CD4-positive, alpha-beta T cell (primary cell): ENCODE data around the gene TBC1D23. TPM values are rescaled to one million over a fixed set of nuclear protein-coding genes. Genes with fewer than 3 reads are reported as not detected.

Source experiments
- ATAC-seq: fragments of 200-7000 bp; cut with Tn5 transposase; one replicate; pipeline ENCODE4 v1.10.0; 2022; ENCODE audit warnings: mild to moderate bottlenecking; ENCODE audit not compliant: poor library complexity
- CTCF ChIA-PET: fragments of 350-600 bp; sonication (Branson Sonifier 250); formaldehyde crosslinking; loops from one replicate; lab custom pipeline; 2021; ENCODE audit warnings: antibody characterized with exemption, inconsistent platforms; lab: Charles Lee
- POLR2A ChIA-PET: fragments of 350-600 bp; sonication (Branson Sonifier 250); formaldehyde crosslinking; loops from one replicate; lab custom pipeline; 2021; ENCODE audit warnings: antibody characterized with exemption, inconsistent platforms; lab: Charles Lee
- DNase-seq, 14 experiments: peaks; one replicate each; pipeline ENCODE4 v3.0.0-alpha.2; 2013 to 2020; ENCODE audit warnings: mixed read lengths in 2 of 14
- H3K27ac ChIP-seq, 2 donors: one replicate each; pipeline versions ENCODE4 v1.5.1 to v1.7.0; 2013; ENCODE audit warnings: low read length in 2 of 2, low read depth in 1 of 2, mild to moderate bottlenecking in 1 of 2
- H3K27me3 ChIP-seq, 2 experiments: 1 replicate in 1 of 2; 2 replicates in 1 of 2; pipeline versions ENCODE4 v1.6.1 to v1.7.0; 2013; ENCODE audit warnings: low read length in 2 of 2, control low read depth in 1 of 2, mild to moderate bottlenecking in 1 of 2, moderate library complexity in 1 of 2; ENCODE audit not compliant: insufficient read depth in 2 of 2, control insufficient read depth in 1 of 2
- H3K36me3 ChIP-seq: one replicate; pipeline ENCODE4 v1.6.1; 2013; ENCODE audit warnings: low read length, control low read depth; ENCODE audit not compliant: insufficient read depth
- H3K4me1 ChIP-seq: one replicate; pipeline ENCODE4 v1.6.1; 2013; ENCODE audit warnings: low read length, control low read depth; ENCODE audit not compliant: insufficient read depth
- H3K4me3 ChIP-seq: one replicate; pipeline ENCODE4 v1.5.1; 2013; ENCODE audit warnings: mild to moderate bottlenecking, low read length, moderate library complexity
- H3K9me3 ChIP-seq, 2 experiments: 1 replicate in 1 of 2; 2 replicates in 1 of 2; pipeline versions ENCODE4 v1.6.1 to v1.7.0; 2013; ENCODE audit warnings: low read length in 2 of 2, mild to moderate bottlenecking in 2 of 2, control low read depth in 1 of 2, moderate library complexity in 1 of 2; ENCODE audit not compliant: control insufficient read depth in 1 of 2, insufficient read depth in 1 of 2
- H3K27ac Mint-ChIP-seq: one replicate; pipeline ENCODE4 v1.8.0; 2020; ENCODE audit warnings: mixed read lengths
- H3K27me3 Mint-ChIP-seq: one replicate; pipeline ENCODE4 v1.8.0; 2021; ENCODE audit warnings: mixed read lengths
- H3K36me3 Mint-ChIP-seq: one replicate; pipeline ENCODE4 v1.8.0; 2021; ENCODE audit warnings: low read depth, mixed read lengths
- H3K4me1 Mint-ChIP-seq: one replicate; pipeline ENCODE4 v1.8.0; 2021; ENCODE audit warnings: low read depth, mixed read lengths
- H3K4me3 Mint-ChIP-seq: one replicate; pipeline ENCODE4 v1.8.0; 2020; ENCODE audit warnings: mild to moderate bottlenecking, mixed read lengths
- H3K9me3 Mint-ChIP-seq: one replicate; pipeline ENCODE4 v1.8.0; 2020; ENCODE audit warnings: mixed read lengths
- CTCF ChIP-seq: fragments of 200-600 bp; IDR thresholded peaks from one replicate; pipeline ENCODE4 v1.8.0; 2022; ENCODE audit warnings: antibody characterized with exemption, mild to moderate bottlenecking
- intact Hi-C, 2 experiments: fragments of 100-400 bp; cut with DNase I in 1 of 2; cut with micrococcal nuclease in 1 of 2; formaldehyde crosslinking; loops; one replicate each; pipeline versions ENCODE4 v1.15.1 to v1.9.0; 2023 to 2025; cut with DNase I, micrococcal nuclease
- total RNA-seq, 174 experiments: library from RNA in 2 of 174; stranded (reverse) in 2 of 174; gene quantifications; one replicate each; pipeline ENCODE4 v1.2.3 and lab custom pipeline; 2021 to 2026

Gene TBC1D23
- total RNA-seq, 2 experiments from 2014 or later = 31.8 to 34.8 TPM

- DNase-seq (no peak), ATAC-seq (no peak)
- POLR2A ChIA-PET = interaction anchor here (0.6 kb wide), 1 partner anchor 674 kb away, joined by 3 read pairs; no protein-coding TSS in a partner anchor
- no peak overlapping the region for H3K4me3 Mint-ChIP-seq
- Histone ChIP-seq H3K36me3 (peaks cover 36% of the 10 kb centered on the region), H3K4me3 (no peak overlapping the region), H3K4me1 (no peaks in the 10 kb centered on the region), H3K9me3 (no peaks in the 10 kb centered on the region), H3K27me3 (no peaks in the 10 kb centered on the region), H3K27ac (no peak overlapping the region)
- peaks cover 53% of the 10 kb centered on the region for H3K36me3 Mint-ChIP-seq
- H3K4me1 Mint-ChIP-seq = no peaks in the 10 kb centered on the region
- H3K27me3 Mint-ChIP-seq = no peaks in the 10 kb centered on the region
- CTCF ChIA-PET = no interaction called here
- H3K9me3 Mint-ChIP-seq = no peaks in the 10 kb centered on the region
- no peak overlapping the region for H3K27ac Mint-ChIP-seq
- no peak for TF ChIP-seq CTCF
- intact Hi-C loops = loop anchor here in 1 of 2 experiments (10.0 kb wide), 1 partner anchor 404 kb away; no protein-coding TSS in a partner anchor
Observed at GRCh38 chr3:100310355-100310965, 49.7 kb downstream of the TBC1D23 start.

DNA sequence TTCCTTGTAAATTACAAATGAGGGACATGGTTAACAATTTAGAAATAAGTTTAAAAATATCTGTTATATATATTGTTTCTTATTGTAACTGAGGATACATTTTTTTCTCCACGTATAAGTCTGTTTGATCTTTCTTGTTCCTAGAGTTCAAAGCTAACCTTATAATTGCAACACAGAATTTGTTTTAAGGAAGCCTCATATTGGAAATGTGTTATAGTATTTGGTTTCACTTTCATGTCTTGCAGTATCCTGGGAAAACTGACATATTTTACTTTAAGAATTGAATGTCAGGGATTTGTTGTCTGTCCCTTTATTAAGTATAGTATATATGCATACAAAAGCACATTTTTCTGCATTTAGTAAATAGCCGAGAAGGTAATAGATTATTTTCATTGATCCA is 50.2 kb downstream of the TBC1D23 start:
- ChIA-PET CTCF (no interaction called here), POLR2A (interaction anchor here (0.6 kb wide), 1 partner anchor 674 kb away, joined by 3 read pairs; no protein-coding TSS in a partner anchor)
- Histone ChIP-seq H3K27me3 (no peaks in the 10 kb centered on the region), H3K36me3 (peaks cover 33% of the 10 kb centered on the region), H3K27ac (no peak overlapping the region), H3K9me3 (no peaks in the 10 kb centered on the region), H3K4me3 (no peak overlapping the region), H3K4me1 (no peaks in the 10 kb centered on the region)
- H3K4me3 Mint-ChIP-seq = no peak overlapping the region
- intact Hi-C loops = loop anchor here in 1 of 2 experiments (10.0 kb wide), 1 partner anchor 404 kb away; no protein-coding TSS in a partner anchor
- H3K27me3 Mint-ChIP-seq = no peaks in the 10 kb centered on the region
- peaks cover 53% of the 10 kb centered on the region for H3K36me3 Mint-ChIP-seq
- TF ChIP-seq CTCF = no peak
- no peaks in the 10 kb centered on the region for H3K4me1 Mint-ChIP-seq
- DNase-seq (no peak), ATAC-seq (no peak)
- no peak overlapping the region for H3K27ac Mint-ChIP-seq
- H3K9me3 Mint-ChIP-seq = no peaks in the 10 kb centered on the region

DNA sequence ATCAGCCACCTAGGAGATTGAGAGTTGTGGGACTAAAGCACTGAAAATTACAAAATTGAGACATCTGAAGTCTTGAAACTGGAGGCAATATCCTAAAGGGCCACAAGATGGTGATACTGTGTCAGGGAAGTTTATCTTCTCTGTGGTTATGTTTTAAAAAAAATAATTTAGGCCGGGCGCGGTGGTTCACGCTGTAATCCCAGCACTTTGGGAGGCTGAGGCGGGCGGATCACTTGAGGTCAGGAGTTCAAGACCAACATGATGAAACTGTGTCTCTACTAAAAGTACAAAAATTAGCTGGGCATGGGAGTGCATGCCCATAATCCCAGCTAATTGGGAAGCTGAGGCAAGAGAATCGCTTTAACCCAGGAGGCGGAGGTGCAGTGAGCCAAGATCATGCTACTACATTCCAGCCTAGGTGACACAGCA is 55.9 kb downstream of the TBC1D23 start:
- Mint-ChIP-seq H3K9me3 (no peaks in the 10 kb centered on the region), H3K4me1 (peaks cover 5% of the 10 kb centered on the region), H3K27me3 (no peaks in the 10 kb centered on the region), H3K36me3 (peaks cover 35% of the 10 kb centered on the region), H3K27ac (no peak overlapping the region), H3K4me3 (no peak overlapping the region)
- ATAC-seq (peak; percentile 89), DNase-seq (peak in 9 of 14 experiments; percentile 12 to 74 (median 21))
- H3K36me3 ChIP-seq = peaks cover 25% of the 10 kb centered on the region
- ChIA-PET CTCF (interaction anchor here (0.6 to 1.5 kb wide), 6 partner anchors 10 to 508 kb away, joined by 3 to 9 read pairs (median 4); no protein-coding TSS in a partner anchor), POLR2A (no interaction called here)
- no peaks in the 10 kb centered on the region for H3K9me3 ChIP-seq
- peaks cover 3% of the 10 kb centered on the region for H3K4me1 ChIP-seq
- peak; percentile 48 for TF ChIP-seq CTCF
- no peak overlapping the region for H3K27ac ChIP-seq
- intact Hi-C loops = loop anchor here (1.0 to 10.0 kb wide), 4 partner anchors 274 to 1066 kb away; no protein-coding TSS in a partner anchor
- no peaks in the 10 kb centered on the region for H3K27me3 ChIP-seq
- H3K4me3 ChIP-seq = no peak overlapping the region
